HCT116 (cell line): ENCODE measurements around the gene FAM151A. TPM values are rescaled to one million over a fixed set of nuclear protein-coding genes. Genes with fewer than 3 reads are reported as not detected.

ENCODE experiments used
- ATAC-seq: fragments of 200-7000 bp; cut with Tn5 transposase; 2 replicates; pipeline ENCODE4 v1.9.1; 2020; ENCODE audit warnings: mild to moderate bottlenecking, moderate library complexity
- BruUV-seq: library from RNA; stranded (reverse); fragments of 400-500 nt; replicated peaks from 2 replicates; lab custom pipeline; 2021; lab: Mats Ljungman, UMichigan
- CTCF ChIA-PET: fragments of 300-600 bp; sonication (Branson Sonifier 250); formaldehyde crosslinking; loops from one replicate; lab custom pipeline; 2021; ENCODE audit warnings: antibody characterized with exemption; lab: Charles Lee
- POLR2A ChIA-PET: fragments of 300-600, 350-600 bp; sonication (Branson Sonifier 250); formaldehyde crosslinking; loops from one replicate; lab custom pipeline; 2021; ENCODE audit warnings: antibody characterized with exemption; lab: Charles Lee
- RAD21 ChIA-PET, 2 experiments: fragments of 300-600 bp; sonication (Branson Sonifier 250); formaldehyde crosslinking; loops; one replicate each; lab custom pipeline; 2023; ENCODE audit warnings: low total read pairs in 2 of 2; ENCODE audit not compliant: uncharacterized antibody in 2 of 2, unreplicated experiment in 2 of 2, low non-redundant PET in 1 of 2; lab: Charles Lee
- DNase-seq: peaks from one replicate; pipeline ENCODE4 v3.0.0-alpha.2; 2010; ENCODE audit warnings: low read depth, low spot score
- H2AFZ ChIP-seq: fragments of 200-600 bp; shearing (Covaris generic), sonication (generic); 2 replicates; pipeline ENCODE4 v1.6.1; 2017; ENCODE audit warnings: low read depth, mixed run types, mixed read lengths, antibody characterized with exemption, low read length; ENCODE audit not compliant: poor library complexity, severe bottlenecking
- H3K27ac ChIP-seq: 2 replicates; pipeline ENCODE4 v1.5.1; 2012; ENCODE audit warnings: low read depth, low read length
- H3K27me3 ChIP-seq: fragments of 200-600 bp; sonication (generic); 2 replicates; pipeline ENCODE4 v1.6.1; 2016; ENCODE audit warnings: mixed run types, low read length, mixed read lengths; ENCODE audit not compliant: insufficient read depth
- H3K36me3 ChIP-seq, 2 experiments: fragments of 200-500 bp in 1 of 2; fragments of 200-600 bp in 1 of 2; sonication (Bioruptor generic) in 1 of 2; sonication (generic) in 1 of 2; 2 replicates each; pipeline versions ENCODE4 v1.5.1 to v1.6.1; 2014 to 2016; ENCODE audit warnings: low read length in 2 of 2, inconsistent platforms in 1 of 2, mixed read lengths in 1 of 2, mixed run types in 1 of 2; ENCODE audit not compliant: insufficient read depth in 2 of 2, control insufficient read depth in 1 of 2
- H3K4me1 ChIP-seq, 2 experiments: fragments of 200-600 bp in 1 of 2; sonication (generic) in 1 of 2; 2 replicates each; pipeline versions ENCODE4 v1.5.1 to v1.6.1; 2012 to 2017; ENCODE audit warnings: low read length in 2 of 2, inconsistent platforms in 1 of 2, mild to moderate bottlenecking in 1 of 2, mixed read lengths in 1 of 2, mixed run types in 1 of 2, moderate library complexity in 1 of 2; ENCODE audit not compliant: insufficient read depth in 2 of 2, control insufficient read depth in 1 of 2
- H3K4me2 ChIP-seq: fragments of 200-600 bp; sonication (generic); 2 replicates; pipeline ENCODE4 v1.6.1; 2017; ENCODE audit warnings: mixed run types, low read length, mixed read lengths
- H3K4me3 ChIP-seq, 2 experiments: fragments of 200-600 bp in 1 of 2; sonication (generic) in 1 of 2; replicated peaks in 1 of 2; 2 replicates each; pipeline ENCODE4 v1.5.1; 2011 to 2016; ENCODE audit warnings: low read length in 2 of 2, control low read depth in 1 of 2, low read depth in 1 of 2, mild to moderate bottlenecking in 1 of 2, mixed read lengths in 1 of 2, mixed run types in 1 of 2
- H3K79me2 ChIP-seq: fragments of 200-600 bp; sonication (generic); 2 replicates; pipeline ENCODE4 v1.6.1; 2017; ENCODE audit warnings: mild to moderate bottlenecking, mixed run types, low read length, moderate library complexity, mixed read lengths; ENCODE audit not compliant: insufficient read depth
- H3K9ac ChIP-seq: fragments of 200-600 bp; sonication (generic); 2 replicates; pipeline ENCODE4 v1.6.1; 2016; ENCODE audit warnings: low read length, mixed read lengths
- H3K9me2 ChIP-seq: fragments of 200-600 bp; sonication (generic), shearing (Covaris generic); 2 replicates; pipeline ENCODE4 v1.6.1; 2017; ENCODE audit warnings: mixed run types, mild to moderate bottlenecking, moderate library complexity; ENCODE audit not compliant: insufficient read depth
- H3K9me3 ChIP-seq, 2 experiments: fragments of 200-500 bp in 1 of 2; fragments of 200-600 bp in 1 of 2; sonication (Bioruptor generic) in 1 of 2; sonication (generic) in 1 of 2; 2 replicates each; pipeline ENCODE4 v1.6.1; 2014 to 2017; ENCODE audit warnings: low read length in 2 of 2, mixed read lengths in 2 of 2, inconsistent platforms in 1 of 2, low read depth in 1 of 2, mild to moderate bottlenecking in 1 of 2, mixed run types in 1 of 2, moderate library complexity in 1 of 2; ENCODE audit not compliant: control insufficient read depth in 1 of 2, insufficient read depth in 1 of 2
- H4K20me1 ChIP-seq: fragments of 200-600 bp; sonication (generic), shearing (Covaris generic); 2 replicates; pipeline ENCODE4 v1.6.1; 2017; ENCODE audit warnings: mixed run types, mild to moderate bottlenecking, moderate library complexity; ENCODE audit not compliant: insufficient read depth
- CBX3 ChIP-seq: IDR thresholded peaks from 2 replicates; pipeline ENCODE4 v1.6.1; 2012; ENCODE audit warnings: low read depth
- CTCF ChIP-seq, 3 experiments: fragments of 200-600 bp in 1 of 3; sonication (generic) in 1 of 3; IDR thresholded peaks in 2 of 3; conservative IDR thresholded peaks in 1 of 3; 2 replicates each; pipeline ENCODE4 v1.5.1; 2012 to 2017; ENCODE audit warnings: low read depth in 2 of 3, low read length in 2 of 3, antibody characterized with exemption in 1 of 3, borderline replicate concordance in 1 of 3, control low read depth in 1 of 3, mild to moderate bottlenecking in 1 of 3, mixed read lengths in 1 of 3, mixed run types in 1 of 3, moderate library complexity in 1 of 3; ENCODE audit not compliant: insufficient read depth in 1 of 3
- EGR1 ChIP-seq: IDR thresholded peaks from 2 replicates; pipeline ENCODE4 v1.6.1; 2012; ENCODE audit warnings: low read depth
- ELF1 ChIP-seq: IDR thresholded peaks from 2 replicates; pipeline ENCODE4 v1.6.1; 2012; ENCODE audit warnings: low read depth, borderline replicate concordance
- EZH2phosphoT487 ChIP-seq: fragments of 200-600 bp; IDR thresholded peaks from 2 replicates; pipeline ENCODE4 v1.6.1; 2018; ENCODE audit warnings: antibody characterized with exemption, borderline replicate concordance
- FOSL1 ChIP-seq: IDR thresholded peaks from 2 replicates; pipeline ENCODE4 v1.6.1; 2012; ENCODE audit warnings: low read depth
- POLR2AphosphoS5 ChIP-seq: IDR thresholded peaks from 2 replicates; pipeline ENCODE4 v1.6.1; 2011; ENCODE audit warnings: mild to moderate bottlenecking, low read depth, low read length, moderate library complexity
- RAD21 ChIP-seq: IDR thresholded peaks from 2 replicates; pipeline ENCODE4 v1.6.1; 2012; ENCODE audit warnings: low read depth, mild to moderate bottlenecking
- SIN3A ChIP-seq: IDR thresholded peaks from 2 replicates; pipeline ENCODE4 v1.6.1; 2012; ENCODE audit warnings: low read depth
- YY1 ChIP-seq: IDR thresholded peaks from 2 replicates; pipeline ENCODE4 v1.6.1; 2011; ENCODE audit warnings: low read length, low read depth, moderate library complexity, mild to moderate bottlenecking; ENCODE audit not compliant: insufficient replicate concordance; ENCODE audit errors: extremely low read depth
- ZFX ChIP-seq: fragments of 450-650 bp; IDR thresholded peaks from 2 replicates; pipeline ENCODE4 v1.6.1; 2017
- intact Hi-C: fragments of 100-400 bp; cut with micrococcal nuclease; formaldehyde crosslinking; loops from 2 replicates; pipeline ENCODE4 v1.10.0; 2022
- total RNA-seq: library from RNA; stranded (reverse); gene quantifications from one replicate; pipeline ENCODE4 v1.2.1, GENCODE V29; 2021; ENCODE audit not compliant: unreplicated experiment
- TF ChIP-seq, protein P1 (sequence below): IDR thresholded peaks from 2 replicates; pipeline ENCODE4 v1.6.1; 2012

The FAM151A gene
- total RNA-seq, 1 experiment from 2014 or later: not detected

- H3K9ac ChIP-seq: no peak overlapping the region
- H3K27me3 ChIP-seq: no peaks in the 10 kb centered on the region
- no peak for ATAC-seq
- ChIA-PET RAD21 (no interaction called here), CTCF (no interaction called here), POLR2A (no interaction called here)
- no peak overlapping the region for H2AFZ ChIP-seq
- no peaks in the 10 kb centered on the region for H3K9me2 ChIP-seq
- no peaks in the 10 kb centered on the region for H3K9me3 ChIP-seq
- BruUV-seq: no TSS peak
- H3K79me2 ChIP-seq: no peaks in the 10 kb centered on the region
- H4K20me1 ChIP-seq: no peaks in the 10 kb centered on the region
- no peaks in the 10 kb centered on the region for H3K36me3 ChIP-seq
- H3K4me1 ChIP-seq: peaks cover 0 to 7% of the 10 kb centered on the region in 2 experiments; a peak in 2 of 4 replicates
- DNase-seq: no peak
- intact Hi-C loops: no loop called here
- H3K4me2 ChIP-seq: no peak overlapping the region
- no peak for TF ChIP-seq EGR1
- TF ChIP-seq EZH2phosphoT487: no peak
- TF ChIP-seq ELF1: no peak
- TF ChIP-seq SIN3A: no peak
- no peak for TF ChIP-seq FOSL1
- TF ChIP-seq, protein P1, sequence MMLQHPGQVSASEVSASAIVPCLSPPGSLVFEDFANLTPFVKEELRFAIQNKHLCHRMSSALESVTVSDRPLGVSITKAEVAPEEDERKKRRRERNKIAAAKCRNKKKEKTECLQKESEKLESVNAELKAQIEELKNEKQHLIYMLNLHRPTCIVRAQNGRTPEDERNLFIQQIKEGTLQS: no peak
- no peak for TF ChIP-seq YY1
- no peak for TF ChIP-seq ZFX
- no peak for TF ChIP-seq CBX3
- no peak for TF ChIP-seq RAD21
- no peak for TF ChIP-seq POLR2AphosphoS5
- no peak for TF ChIP-seq CTCF (IDR thresholded peaks at IDR 0.05 in 2 of 3, conservative IDR thresholded peaks at IDR 0.05 in 1 of 3; ENCODE audit: borderline replicate concordance in 1 of 3, insufficient read depth in 1 of 3, low read depth in 2 of 3, low read length in 2 of 3)
- no peak overlapping the region for H3K4me3 ChIP-seq
- H3K27ac ChIP-seq: no peak overlapping the region
These were observed 7.6 kb downstream of the FAM151A start for GRCh38 chr1:54615531-54616279.
